Activated CD8-positive, alpha-beta memory T cell treated with anti-CD3 and anti-CD28 coated beads, Interleukin-2, amount 10 ng/mL, durations not matched to agents 7 days and 5 days (primary cell): ENCODE data around the gene WNT5B. TPM values are rescaled to one million over a fixed set of nuclear protein-coding genes. Genes with fewer than 3 reads are reported as not detected.

Source experiments
- ATAC-seq: fragments of 150-1000 bp; cut with Tn5 transposase; one replicate; pipeline ENCODE4 v1.10.0; 2021; ENCODE audit warnings: moderate library complexity
- CTCF ChIA-PET: fragments of 350-600 bp; sonication (Branson Sonifier 250); formaldehyde crosslinking; loops from one replicate; lab custom pipeline; 2021; ENCODE audit warnings: antibody characterized with exemption; lab: Charles Lee
- DNase-seq: peaks from one replicate; pipeline ENCODE4 v3.0.0-alpha.2; 2020
- H3K27ac Mint-ChIP-seq: one replicate; pipeline ENCODE4 v1.8.0; 2021; ENCODE audit warnings: mild to moderate bottlenecking, mixed read lengths
- H3K27me3 Mint-ChIP-seq: one replicate; pipeline ENCODE4 v1.8.0; 2021; ENCODE audit warnings: mixed read lengths
- H3K36me3 Mint-ChIP-seq: one replicate; pipeline ENCODE4 v1.8.0; 2021; ENCODE audit warnings: mild to moderate bottlenecking, mixed read lengths
- H3K4me1 Mint-ChIP-seq: one replicate; pipeline ENCODE4 v1.8.0; 2021; ENCODE audit warnings: mixed read lengths
- H3K4me3 Mint-ChIP-seq: one replicate; pipeline ENCODE4 v1.8.0; 2021; ENCODE audit warnings: mild to moderate bottlenecking, moderate library complexity, mixed read lengths
- H3K9me3 Mint-ChIP-seq: one replicate; pipeline ENCODE4 v1.8.0; 2022; ENCODE audit warnings: low read depth, mixed read lengths
- total RNA-seq, 2 experiments: library from RNA; stranded (reverse); gene quantifications; one replicate each; pipeline ENCODE4 v1.2.3, GENCODE V29; 2021

Gene WNT5B
- total RNA-seq, 2 experiments from 2014 or later: 0.70 to 5.8 TPM

- H3K36me3 Mint-ChIP-seq: no peaks in the 10 kb centered on the region
Measured at GRCh38 chr12:1619587-1619986, 9.4 kb upstream of the WNT5B start.

GRCh38 chr12:1620092-1620491, 8.9 kb upstream of the WNT5B start:
- Mint-ChIP-seq H3K27ac (no peak overlapping the region), H3K27me3 (peaks cover 24% of the 10 kb centered on the region), H3K36me3 (no peaks in the 10 kb centered on the region), H3K4me1 (peaks cover 37% of the 10 kb centered on the region), H3K9me3 (no peaks in the 10 kb centered on the region), H3K4me3 (no peak overlapping the region)
- no peak for DNase-seq
- ATAC-seq: peak; percentile 32
- CTCF ChIA-PET: interaction anchor here (1.0 kb wide), 1 partner anchor 14 kb away, joined by 3 read pairs; no protein-coding TSS in a partner anchor

More at GRCh38 chr12:1619587-1619986, 9.4 kb upstream of the WNT5B start:
- Mint-ChIP-seq H3K27ac (no peak overlapping the region), H3K27me3 (peaks cover 23% of the 10 kb centered on the region), H3K4me3 (no peak overlapping the region), H3K9me3 (no peaks in the 10 kb centered on the region), H3K4me1 (peaks cover 37% of the 10 kb centered on the region)
- DNase-seq: no peak
- ATAC-seq: peak; percentile 37
- CTCF ChIA-PET: interaction anchor here (0.5 to 1.0 kb wide), 2 partner anchors 15 to 35 kb away, joined by 3 read pairs; no protein-coding TSS in a partner anchor

DNA sequence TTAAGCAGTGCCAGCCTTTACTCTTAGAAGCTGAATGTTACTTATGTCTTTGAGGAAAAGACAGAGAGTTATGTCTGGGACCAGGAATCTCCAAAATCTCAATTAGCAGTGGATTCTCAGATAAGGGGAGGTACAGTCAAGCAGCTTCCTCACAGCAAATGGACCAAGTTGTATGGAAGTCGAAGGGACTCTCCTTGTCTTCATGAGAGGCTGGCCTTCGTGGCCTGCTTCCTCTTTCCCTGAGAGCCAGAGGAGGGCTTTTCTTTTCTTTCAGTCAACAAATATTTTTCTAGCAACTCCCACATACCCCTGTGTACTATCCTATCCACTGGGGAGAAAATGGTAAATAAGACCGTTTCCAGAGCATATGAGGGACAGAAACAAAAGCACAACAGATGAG, 6.6 kb upstream of the WNT5B start:
- Mint-ChIP-seq H3K36me3 (no peaks in the 10 kb centered on the region), H3K9me3 (no peaks in the 10 kb centered on the region), H3K27me3 (peaks cover 26% of the 10 kb centered on the region), H3K4me3 (no peak overlapping the region), H3K27ac (no peak overlapping the region), H3K4me1 (peaks cover 23% of the 10 kb centered on the region)
- DNase-seq (no peak), ATAC-seq (no peak)
- CTCF ChIA-PET: interaction anchor here (0.5 to 1.2 kb wide), 3 partner anchors 21 to 830 kb away, joined by 3 to 5 read pairs (median 3); no protein-coding TSS in a partner anchor

- H3K27me3 Mint-ChIP-seq: peaks cover 76% of the 10 kb centered on the region
- ATAC-seq: peak; percentile 20
- no peaks in the 10 kb centered on the region for H3K36me3 Mint-ChIP-seq
- no peaks in the 10 kb centered on the region for H3K9me3 Mint-ChIP-seq
- H3K4me3 Mint-ChIP-seq: no peak overlapping the region
- peaks cover 10% of the 10 kb centered on the region for H3K4me1 Mint-ChIP-seq
- H3K27ac Mint-ChIP-seq: no peak overlapping the region
- no peak for DNase-seq
- CTCF ChIA-PET: interaction anchor here (1.0 to 1.7 kb wide), 4 partner anchors 14 to 512 kb away, joined by 3 to 7 read pairs (median 4); no protein-coding TSS in a partner anchor
Measured at GRCh38 chr12:1629338-1630132, 504 bp downstream of the WNT5B start.

DNA sequence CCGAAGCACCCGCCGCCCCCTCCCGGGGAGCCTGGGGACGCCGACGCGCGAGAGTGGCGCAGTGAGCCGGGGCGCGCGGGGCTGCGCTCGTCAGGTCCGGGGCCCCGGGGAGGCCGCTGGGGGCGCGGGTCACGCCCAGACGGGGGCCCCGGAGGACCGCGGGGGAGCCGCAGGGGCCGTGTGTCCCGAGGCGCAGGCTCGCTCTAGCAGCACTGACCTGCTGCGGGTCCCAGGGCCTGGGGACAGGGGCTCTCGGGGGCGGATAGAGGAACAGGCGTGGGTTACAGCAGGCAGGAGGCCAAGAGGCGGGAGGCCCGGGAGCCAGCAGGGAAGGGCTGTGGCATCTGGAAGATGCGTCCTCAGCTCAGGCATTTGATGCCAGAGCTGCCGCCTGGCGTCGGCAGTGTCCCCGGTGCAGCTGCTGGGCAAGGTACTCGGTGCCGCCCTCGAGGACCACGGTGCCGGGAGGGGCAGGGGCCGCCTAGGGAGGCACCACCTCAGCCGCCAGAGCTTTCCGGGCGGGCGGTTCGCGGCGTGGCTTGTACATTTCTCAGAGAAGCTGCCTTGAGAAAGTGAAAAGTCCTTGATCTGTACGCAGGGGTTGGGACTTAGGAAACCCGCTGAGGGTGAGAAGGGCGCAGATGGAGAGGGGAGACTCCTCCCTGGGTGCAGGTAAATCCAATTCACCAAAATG, 1.2 kb downstream of the WNT5B start:
- peak; percentile 66 for ATAC-seq
- DNase-seq: peak; percentile 44
- H3K9me3 Mint-ChIP-seq: no peaks in the 10 kb centered on the region
- CTCF ChIA-PET: interaction anchor here (0.8 to 1.7 kb wide), 5 partner anchors 13 to 512 kb away, joined by 3 to 5 read pairs (median 4); no protein-coding TSS in a partner anchor
- H3K36me3 Mint-ChIP-seq: no peaks in the 10 kb centered on the region
- H3K4me3 Mint-ChIP-seq: peak overlapping the region; percentile 28
- peaks cover 10% of the 10 kb centered on the region for H3K4me1 Mint-ChIP-seq
- H3K27me3 Mint-ChIP-seq: peaks cover 78% of the 10 kb centered on the region
- H3K27ac Mint-ChIP-seq: no peak overlapping the region

GRCh38 chr12:1630827-1631591, 2.0 kb downstream of the WNT5B start:
- Mint-ChIP-seq H3K4me1 (peaks cover 10% of the 10 kb centered on the region), H3K36me3 (no peaks in the 10 kb centered on the region), H3K27ac (no peak overlapping the region), H3K4me3 (peak overlapping the region; percentile 28), H3K27me3 (peaks cover 86% of the 10 kb centered on the region), H3K9me3 (no peaks in the 10 kb centered on the region)
- CTCF ChIA-PET: interaction anchor here (0.8 to 2.2 kb wide), 6 partner anchors 12 to 513 kb away, joined by 3 to 9 read pairs (median 4); no protein-coding TSS in a partner anchor
- no peak for ATAC-seq
- DNase-seq: no peak

DNA sequence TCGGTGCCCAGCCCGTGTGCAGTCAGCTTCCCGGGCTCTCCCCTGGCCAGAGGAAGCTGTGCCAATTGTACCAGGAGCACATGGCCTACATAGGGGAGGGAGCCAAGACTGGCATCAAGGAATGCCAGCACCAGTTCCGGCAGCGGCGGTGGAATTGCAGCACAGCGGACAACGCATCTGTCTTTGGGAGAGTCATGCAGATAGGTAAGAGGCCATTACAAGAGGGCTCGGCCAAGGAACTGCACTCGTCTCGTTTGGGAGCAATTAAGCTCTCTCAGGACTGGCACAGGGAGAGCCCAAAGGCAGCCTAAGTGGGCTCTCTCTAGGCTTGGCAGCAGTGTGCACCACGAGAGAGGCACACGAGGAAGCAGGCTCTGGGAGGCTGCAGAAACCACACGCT, 3.7 kb downstream of the WNT5B start:
- peaks cover 10% of the 10 kb centered on the region for H3K4me1 Mint-ChIP-seq
- CTCF ChIA-PET: interaction anchor here (0.7 to 5.5 kb wide), 6 partner anchors 18 to 515 kb away, joined by 3 to 68 read pairs (median 8); no protein-coding TSS in a partner anchor
- no peaks in the 10 kb centered on the region for H3K36me3 Mint-ChIP-seq
- no peak overlapping the region for H3K4me3 Mint-ChIP-seq
- H3K27ac Mint-ChIP-seq: no peak overlapping the region
- DNase-seq: no peak
- H3K27me3 Mint-ChIP-seq: peaks cover 81% of the 10 kb centered on the region
- no peak for ATAC-seq
- H3K9me3 Mint-ChIP-seq: no peaks in the 10 kb centered on the region

- DNase-seq (no peak), ATAC-seq (no peak)
- Mint-ChIP-seq H3K36me3 (no peaks in the 10 kb centered on the region), H3K9me3 (no peaks in the 10 kb centered on the region), H3K27ac (no peak overlapping the region), H3K4me3 (no peak overlapping the region), H3K4me1 (peaks cover 10% of the 10 kb centered on the region), H3K27me3 (peaks cover 73% of the 10 kb centered on the region)
- CTCF ChIA-PET: interaction anchor here (0.7 to 5.5 kb wide), 10 partner anchors 10 to 515 kb away, joined by 3 to 68 read pairs (median 10); no protein-coding TSS in a partner anchor
Measured at GRCh38 chr12:1633459-1633858, 4.4 kb downstream of the WNT5B start.

DNA sequence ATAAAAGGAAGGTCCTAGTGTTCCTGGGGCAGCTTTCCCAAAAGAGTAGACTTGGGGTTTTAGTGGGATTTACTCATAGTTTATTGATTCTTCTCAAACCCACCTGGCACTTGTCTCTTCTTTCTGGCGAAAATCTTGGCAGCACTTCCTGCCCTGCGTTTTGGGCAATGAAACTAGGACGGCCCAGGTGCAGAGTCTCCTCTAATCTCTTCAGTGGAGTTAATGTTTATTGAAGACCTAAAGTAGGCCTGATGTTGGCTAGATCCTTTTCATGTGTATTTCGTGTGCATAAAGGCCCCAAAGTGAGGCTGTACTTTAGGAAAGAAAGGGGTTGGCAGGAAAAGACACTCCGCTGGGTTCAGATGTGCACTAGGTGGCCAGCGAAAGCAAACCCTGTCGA, 5.1 kb downstream of the WNT5B start:
- H3K9me3 Mint-ChIP-seq: no peaks in the 10 kb centered on the region
- ATAC-seq (no peak), DNase-seq (no peak)
- H3K27ac Mint-ChIP-seq: no peak overlapping the region
- peaks cover 66% of the 10 kb centered on the region for H3K27me3 Mint-ChIP-seq
- no peak overlapping the region for H3K4me3 Mint-ChIP-seq
- H3K4me1 Mint-ChIP-seq: peaks cover 9% of the 10 kb centered on the region
- CTCF ChIA-PET: interaction anchor here (0.8 to 5.5 kb wide), 27 partner anchors 10 to 517 kb away, joined by 3 to 68 read pairs (median 4); no protein-coding TSS in a partner anchor
- H3K36me3 Mint-ChIP-seq: no peaks in the 10 kb centered on the region

GRCh38 chr12:1634590-1635191, 5.7 kb downstream of the WNT5B start:
- CTCF ChIA-PET: interaction anchor here (0.6 to 5.5 kb wide), 29 partner anchors 9 to 517 kb away, joined by 3 to 68 read pairs (median 3); no protein-coding TSS in a partner anchor
- ATAC-seq (peak; percentile 77), DNase-seq (peak; percentile 71)
- H3K27me3 Mint-ChIP-seq: peaks cover 61% of the 10 kb centered on the region
- no peaks in the 10 kb centered on the region for H3K9me3 Mint-ChIP-seq
- H3K36me3 Mint-ChIP-seq: no peaks in the 10 kb centered on the region
- H3K27ac Mint-ChIP-seq: no peak overlapping the region
- no peak overlapping the region for H3K4me3 Mint-ChIP-seq
- peaks cover 6% of the 10 kb centered on the region for H3K4me1 Mint-ChIP-seq

- no peaks in the 10 kb centered on the region for H3K9me3 Mint-ChIP-seq
- no peak for DNase-seq
- H3K4me1 Mint-ChIP-seq: peaks cover 5% of the 10 kb centered on the region
- no peak overlapping the region for H3K27ac Mint-ChIP-seq
- no peak for ATAC-seq
- no peak overlapping the region for H3K4me3 Mint-ChIP-seq
- CTCF ChIA-PET: interaction anchor here (0.6 to 5.5 kb wide), 22 partner anchors 8 to 518 kb away, joined by 3 to 68 read pairs (median 6); no protein-coding TSS in a partner anchor
- peaks cover 54% of the 10 kb centered on the region for H3K27me3 Mint-ChIP-seq
- H3K36me3 Mint-ChIP-seq: no peaks in the 10 kb centered on the region
Measured at GRCh38 chr12:1635301-1636095, 6.5 kb downstream of the WNT5B start.
